ACHN (cell line): Measurements from ENCODE around the gene CORIN.
"Not testable (repeated sequence)": the region's sequence is repeated elsewhere in the genome, so short reads cannot be mapped to it uniquely, and the experiment has no call there.

ENCODE experiments used
- DNase-seq: peaks from one replicate; pipeline ENCODE4 v3.0.0-alpha.2; 2015
- in situ Hi-C: cut with HindIII; loops from 2 replicates; pipeline ENCODE4 v1.10.0; 2017; ENCODE audit warnings: low sequenced_read_pairs, low pct_ligation_motif_present, low pct_unique_long_range_greater_than_20kb

Gene CORIN

GRCh38 chr4:47566566-47566965, 271.3 kb downstream of the CORIN start:
- in situ Hi-C loops: no loop called here
- DNase-seq: no peak

- DNase-seq: no peak
- in situ Hi-C loops: no loop called here
These were observed 275.6 kb downstream of the CORIN start for GRCh38 chr4:47562297-47562696.

DNA sequence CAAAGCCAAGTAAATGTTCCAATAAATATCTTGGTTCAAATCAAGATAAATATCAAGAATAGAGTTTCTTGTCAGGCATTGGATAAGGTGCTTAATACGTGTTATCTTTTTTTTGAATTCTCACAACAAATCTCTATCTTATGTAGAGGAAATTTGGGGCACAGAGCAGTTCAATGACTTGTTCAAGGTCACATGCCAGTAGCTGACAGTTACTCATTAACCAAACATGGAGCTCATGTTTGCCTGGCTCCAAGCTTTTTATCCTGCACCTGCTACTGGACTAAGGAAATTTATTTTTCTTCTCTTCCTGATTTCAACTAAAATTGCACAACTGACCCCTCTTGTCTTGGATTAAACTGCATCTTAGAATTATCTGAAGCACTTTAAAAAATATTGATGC, 276.5 kb downstream of the CORIN start:
- in situ Hi-C loops: no loop called here

DNA sequence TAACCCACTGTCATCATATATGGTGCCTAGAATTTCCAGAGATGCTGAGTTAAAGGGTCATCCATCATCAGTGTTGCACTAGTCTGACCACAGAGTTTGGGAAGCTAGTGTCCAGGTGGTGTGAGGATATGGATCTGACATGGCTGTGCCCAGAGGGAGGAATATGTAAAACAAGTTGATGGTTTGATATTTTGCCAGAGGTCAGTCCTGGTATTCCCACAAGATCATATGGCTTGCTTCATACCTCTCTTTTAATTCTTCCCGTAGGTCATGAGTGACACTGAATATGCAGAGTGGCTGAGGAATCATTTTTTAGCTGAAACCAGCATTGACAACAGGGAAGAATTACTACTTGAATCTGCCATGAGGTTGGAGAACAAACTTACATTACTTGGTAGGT, 277.2 kb downstream of the CORIN start:
- no peak for DNase-seq
- in situ Hi-C loops: no loop called here

More for the DNA sequence above, 276.5 kb downstream of the CORIN start:
- no peak for DNase-seq

- DNase-seq: no peak
- in situ Hi-C loops: no loop called here
These were observed 280.6 kb downstream of the CORIN start for GRCh38 chr4:47557255-47557654.

DNA sequence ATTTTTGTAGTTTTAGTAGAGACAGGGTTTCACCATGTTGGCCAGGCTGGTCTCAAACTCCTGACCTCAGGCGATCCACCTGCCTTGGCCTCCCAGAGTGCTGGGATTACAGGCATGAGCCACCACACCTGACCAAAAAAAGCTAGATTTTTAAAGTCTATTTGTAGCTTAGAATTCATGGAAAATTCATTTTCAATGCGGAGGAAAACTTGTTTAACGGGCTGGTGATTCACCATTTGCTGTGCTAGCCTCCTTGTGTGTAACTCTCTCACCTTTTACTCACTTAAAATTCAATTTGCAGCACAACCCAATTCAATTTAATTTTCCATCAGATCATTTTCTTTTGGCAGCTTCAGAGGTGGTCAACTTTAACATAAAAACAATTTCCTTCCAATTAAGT, 281.9 kb downstream of the CORIN start:
- in situ Hi-C loops, DNase-seq: not testable (repeated sequence)

DNA sequence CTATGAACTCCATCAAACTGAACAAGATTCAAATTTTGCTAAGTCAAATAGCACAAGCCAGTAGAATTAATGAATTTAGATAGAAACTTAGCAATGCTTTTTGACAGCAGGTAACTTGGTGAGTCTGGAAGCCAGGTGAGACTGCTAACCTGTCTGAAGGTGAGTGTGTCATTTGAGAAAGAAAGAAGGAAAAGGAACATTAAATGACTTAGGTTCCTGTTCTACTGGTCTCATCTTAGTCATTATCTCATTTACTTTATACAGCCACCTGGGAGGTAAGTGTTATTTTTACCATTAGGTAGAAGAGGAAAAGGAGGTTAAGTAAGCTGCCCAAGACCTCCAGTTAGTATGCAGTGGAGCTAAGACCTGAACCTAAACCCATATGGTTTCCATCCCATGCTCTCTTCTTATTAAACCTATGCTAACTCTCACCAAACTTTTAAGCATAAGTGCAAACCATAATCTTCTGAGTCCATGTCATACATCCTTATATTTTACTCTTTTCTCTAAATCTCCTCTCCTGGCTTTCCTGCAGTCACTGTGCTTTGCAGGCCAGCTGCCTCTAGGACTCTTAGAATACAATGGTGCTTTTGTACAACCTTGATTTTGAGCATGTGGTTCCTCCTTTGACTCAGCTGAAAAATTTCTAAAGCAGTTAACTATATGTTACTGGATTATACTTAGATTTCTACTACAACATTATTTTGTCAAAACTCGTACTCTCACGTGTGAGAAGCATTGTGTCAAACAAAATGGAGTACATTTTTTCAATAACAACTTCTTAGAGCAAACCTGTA, 284.3 kb downstream of the CORIN start:
- DNase-seq: no peak

GRCh38 chr4:47551682-47552081, 286.2 kb downstream of the CORIN start:
- in situ Hi-C loops: no loop called here
- DNase-seq: no peak

More for the DNA sequence above, 284.3 kb downstream of the CORIN start:
- in situ Hi-C loops: no loop called here

DNA sequence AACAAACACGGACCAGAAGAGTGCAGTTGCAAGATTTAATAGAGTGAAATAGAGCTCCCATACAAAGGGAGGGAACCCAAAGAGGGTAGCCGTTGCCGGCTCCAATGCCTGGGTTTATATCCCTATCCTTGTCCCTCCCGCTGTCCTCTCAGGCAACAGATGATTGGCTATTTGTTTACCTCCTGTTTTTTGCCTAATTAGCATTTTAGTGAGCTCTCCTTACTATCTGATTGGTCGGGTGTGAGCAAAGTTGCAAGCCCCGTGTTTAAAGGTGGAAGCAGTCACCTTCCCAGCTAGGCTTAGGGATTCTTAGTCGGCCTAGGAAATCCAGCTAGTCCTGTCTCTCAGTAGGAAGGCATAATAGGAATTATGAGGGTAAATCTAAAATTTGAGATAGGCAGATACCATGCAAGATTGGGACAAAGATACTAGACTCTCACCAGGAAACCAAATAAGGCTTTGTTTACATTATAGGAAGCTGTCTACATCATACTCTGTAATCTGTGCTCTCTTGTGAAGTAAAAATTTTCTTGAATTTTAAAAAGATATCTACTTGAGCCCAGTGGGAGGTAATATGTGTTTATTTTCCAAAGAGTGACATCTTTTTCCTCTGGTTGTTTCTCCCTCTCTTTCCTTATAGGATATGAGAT, 286.8 kb downstream of the CORIN start:
- DNase-seq: no peak
- in situ Hi-C loops: no loop called here

DNA sequence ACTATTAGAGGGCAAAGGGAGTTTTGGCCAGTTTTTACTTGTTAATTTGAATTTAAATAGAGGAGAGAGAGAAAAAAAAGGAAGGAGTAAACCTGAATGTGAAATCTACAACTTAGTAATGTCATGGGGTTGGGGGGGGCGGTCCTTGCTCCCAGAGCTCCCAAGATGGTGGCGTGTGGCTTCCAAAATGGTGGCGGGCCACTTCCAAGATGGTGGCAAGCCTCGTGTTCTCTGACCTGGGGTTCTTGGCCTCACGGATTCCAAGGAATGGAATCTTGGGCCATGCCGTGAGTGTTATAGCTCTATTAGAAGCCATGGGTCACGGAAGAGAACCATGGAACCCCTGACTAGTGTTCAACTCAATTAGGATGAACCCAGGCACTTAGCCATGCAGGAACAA, 287.5 kb downstream of the CORIN start:
- DNase-seq, in situ Hi-C loops: not testable (repeated sequence)
